Dendritic cell treated with granulocyte-macrophage colony-stimulating factor and Interleukin-4, amounts not matched to agents 40 ng/mL and 50 ng/mL, for 4 days (primary cell): Measurements from ENCODE around the gene SPIN1.

ENCODE experiments used
- H3K27ac Mint-ChIP-seq: one replicate; pipeline ENCODE4 v1.8.0; 2022; ENCODE audit warnings: mild to moderate bottlenecking, mixed read lengths
- H3K27me3 Mint-ChIP-seq: one replicate; pipeline ENCODE4 v1.8.0; 2022; ENCODE audit warnings: mild to moderate bottlenecking, mixed read lengths
- H3K36me3 Mint-ChIP-seq: one replicate; pipeline ENCODE4 v1.8.0; 2022; ENCODE audit warnings: low read depth, mixed read lengths
- H3K4me1 Mint-ChIP-seq: one replicate; pipeline ENCODE4 v1.8.0; 2022; ENCODE audit warnings: low read depth, mixed read lengths
- H3K4me3 Mint-ChIP-seq: one replicate; pipeline ENCODE4 v1.8.0; 2022; ENCODE audit warnings: mild to moderate bottlenecking, moderate library complexity, mixed read lengths
- H3K9me3 Mint-ChIP-seq: one replicate; pipeline ENCODE4 v1.8.0; 2022; ENCODE audit warnings: mixed read lengths
- intact Hi-C: fragments of 100-400 bp; cut with micrococcal nuclease; formaldehyde crosslinking; loops from one replicate; pipeline ENCODE4 v1.15.0; 2022

Gene SPIN1

GRCh38 chr9:88503845-88504764 lies 115.9 kb downstream of the SPIN1 start:
- Mint-ChIP-seq H3K4me3 (no peak overlapping the region), H3K27ac (no peak overlapping the region), H3K36me3 (no peaks in the 10 kb centered on the region), H3K4me1 (no peaks in the 10 kb centered on the region), H3K9me3 (no peaks in the 10 kb centered on the region), H3K27me3 (no peaks in the 10 kb centered on the region)
- intact Hi-C loops = no loop called here

- Mint-ChIP-seq H3K36me3 (no peaks in the 10 kb centered on the region), H3K9me3 (no peaks in the 10 kb centered on the region), H3K27ac (no peak overlapping the region), H3K4me3 (no peak overlapping the region), H3K4me1 (peaks cover 5% of the 10 kb centered on the region), H3K27me3 (peaks cover 4% of the 10 kb centered on the region)
- intact Hi-C loops = no loop called here
These were observed 120.1 kb downstream of the SPIN1 start for GRCh38 chr9:88508326-88508725.

GRCh38 chr9:88511906-88512305 lies 123.7 kb downstream of the SPIN1 start:
- intact Hi-C loops = no loop called here
- no peak overlapping the region for H3K4me3 Mint-ChIP-seq
- peaks cover 4% of the 10 kb centered on the region for H3K27me3 Mint-ChIP-seq
- peaks cover 5% of the 10 kb centered on the region for H3K4me1 Mint-ChIP-seq
- peaks cover 17% of the 10 kb centered on the region for H3K9me3 Mint-ChIP-seq
- no peak overlapping the region for H3K27ac Mint-ChIP-seq
- H3K36me3 Mint-ChIP-seq = no peaks in the 10 kb centered on the region

GRCh38 chr9:88514247-88514646 lies 126.0 kb downstream of the SPIN1 start:
- no peaks in the 10 kb centered on the region for H3K36me3 Mint-ChIP-seq
- H3K27me3 Mint-ChIP-seq = peaks cover 4% of the 10 kb centered on the region
- H3K4me3 Mint-ChIP-seq = no peak overlapping the region
- H3K9me3 Mint-ChIP-seq = peaks cover 17% of the 10 kb centered on the region
- no peak overlapping the region for H3K27ac Mint-ChIP-seq
- peaks cover 5% of the 10 kb centered on the region for H3K4me1 Mint-ChIP-seq
- intact Hi-C loops = no loop called here

GRCh38 chr9:88521308-88521707 lies 133.1 kb downstream of the SPIN1 start:
- Mint-ChIP-seq H3K4me3 (no peak overlapping the region), H3K27ac (no peak overlapping the region), H3K36me3 (no peaks in the 10 kb centered on the region), H3K27me3 (peaks cover 3% of the 10 kb centered on the region), H3K4me1 (peaks cover 13% of the 10 kb centered on the region), H3K9me3 (no peaks in the 10 kb centered on the region)
- intact Hi-C loops = no loop called here

- peaks cover 13% of the 10 kb centered on the region for H3K4me1 Mint-ChIP-seq
- H3K9me3 Mint-ChIP-seq = no peaks in the 10 kb centered on the region
- no peak overlapping the region for H3K27ac Mint-ChIP-seq
- H3K4me3 Mint-ChIP-seq = no peak overlapping the region
- intact Hi-C loops = no loop called here
- H3K36me3 Mint-ChIP-seq = no peaks in the 10 kb centered on the region
- H3K27me3 Mint-ChIP-seq = peaks cover 3% of the 10 kb centered on the region
These were observed 134.1 kb downstream of the SPIN1 start for GRCh38 chr9:88522360-88522759.

GRCh38 chr9:88523056-88523455 lies 134.8 kb downstream of the SPIN1 start:
- H3K36me3 Mint-ChIP-seq = no peaks in the 10 kb centered on the region
- no peaks in the 10 kb centered on the region for H3K9me3 Mint-ChIP-seq
- intact Hi-C loops = no loop called here
- peaks cover 13% of the 10 kb centered on the region for H3K4me1 Mint-ChIP-seq
- peaks cover 3% of the 10 kb centered on the region for H3K27me3 Mint-ChIP-seq
- no peak overlapping the region for H3K27ac Mint-ChIP-seq
- H3K4me3 Mint-ChIP-seq = no peak overlapping the region

- no peaks in the 10 kb centered on the region for H3K36me3 Mint-ChIP-seq
- peaks cover 3% of the 10 kb centered on the region for H3K27me3 Mint-ChIP-seq
- H3K4me3 Mint-ChIP-seq = no peak overlapping the region
- no peaks in the 10 kb centered on the region for H3K9me3 Mint-ChIP-seq
- H3K4me1 Mint-ChIP-seq = peaks cover 13% of the 10 kb centered on the region
- intact Hi-C loops = no loop called here
- no peak overlapping the region for H3K27ac Mint-ChIP-seq
These were observed 136.7 kb downstream of the SPIN1 start for GRCh38 chr9:88524911-88525310.

- Mint-ChIP-seq H3K4me1 (peaks cover 9% of the 10 kb centered on the region), H3K27ac (no peak overlapping the region), H3K9me3 (no peaks in the 10 kb centered on the region), H3K4me3 (no peak overlapping the region), H3K36me3 (no peaks in the 10 kb centered on the region), H3K27me3 (peaks cover 15% of the 10 kb centered on the region)
- intact Hi-C loops = no loop called here
These were observed 139.4 kb downstream of the SPIN1 start for GRCh38 chr9:88527618-88528017.
